Ishikawa (cell line): ENCODE results near the gene KCNG3.

ENCODE experiments used
- EP300 ChIP-seq: IDR thresholded peaks from 2 replicates; pipeline ENCODE4 v1.6.1; 2012; ENCODE audit warnings: borderline replicate concordance
- RAD21 ChIP-seq: IDR thresholded peaks from 2 replicates; pipeline ENCODE4 v1.6.1; 2012; ENCODE audit warnings: low read depth
- TAF1 ChIP-seq: IDR thresholded peaks from 2 replicates; pipeline ENCODE4 v1.6.1; 2012; ENCODE audit warnings: low read depth, mild to moderate bottlenecking
- TCF12 ChIP-seq: IDR thresholded peaks from 2 replicates; pipeline ENCODE4 v1.6.1; 2012; ENCODE audit warnings: low read depth
- TEAD4 ChIP-seq: IDR thresholded peaks from 2 replicates; pipeline ENCODE4 v1.6.1; 2012
- YY1 ChIP-seq: IDR thresholded peaks from 2 replicates; pipeline ENCODE4 v1.6.1; 2012; ENCODE audit warnings: low read depth
- TF ChIP-seq, protein P1 (sequence below): IDR thresholded peaks from 2 replicates; pipeline ENCODE4 v1.6.1; 2012; ENCODE audit warnings: low read depth, mild to moderate bottlenecking
- TF ChIP-seq, protein P2 (sequence below): IDR thresholded peaks from 2 replicates; pipeline ENCODE4 v1.6.1; 2012

DNA sequence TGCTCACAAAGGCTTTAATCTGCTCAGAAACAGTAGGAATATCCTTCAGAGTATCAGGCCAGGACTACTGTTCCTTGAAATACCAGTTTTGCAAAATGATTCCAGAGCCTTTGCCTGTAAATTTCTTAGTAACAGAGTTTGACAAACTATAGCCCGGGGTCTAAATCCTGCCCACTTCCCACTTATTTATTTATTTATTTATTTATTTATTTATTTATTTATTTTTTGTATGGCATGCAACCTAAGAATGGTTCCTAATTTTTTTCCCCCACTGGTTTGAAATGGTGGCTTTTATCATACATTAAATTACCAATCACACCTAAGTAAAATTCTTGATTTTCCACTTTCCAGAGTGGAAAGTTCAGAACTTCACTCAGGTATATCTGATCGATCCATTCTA lies 45.6 kb downstream of the KCNG3 start:
- no peak for TF ChIP-seq TEAD4
- TF ChIP-seq EP300 = no peak
- no peak for TF ChIP-seq RAD21
- TF ChIP-seq TCF12 = no peak
- TF ChIP-seq, protein P1, sequence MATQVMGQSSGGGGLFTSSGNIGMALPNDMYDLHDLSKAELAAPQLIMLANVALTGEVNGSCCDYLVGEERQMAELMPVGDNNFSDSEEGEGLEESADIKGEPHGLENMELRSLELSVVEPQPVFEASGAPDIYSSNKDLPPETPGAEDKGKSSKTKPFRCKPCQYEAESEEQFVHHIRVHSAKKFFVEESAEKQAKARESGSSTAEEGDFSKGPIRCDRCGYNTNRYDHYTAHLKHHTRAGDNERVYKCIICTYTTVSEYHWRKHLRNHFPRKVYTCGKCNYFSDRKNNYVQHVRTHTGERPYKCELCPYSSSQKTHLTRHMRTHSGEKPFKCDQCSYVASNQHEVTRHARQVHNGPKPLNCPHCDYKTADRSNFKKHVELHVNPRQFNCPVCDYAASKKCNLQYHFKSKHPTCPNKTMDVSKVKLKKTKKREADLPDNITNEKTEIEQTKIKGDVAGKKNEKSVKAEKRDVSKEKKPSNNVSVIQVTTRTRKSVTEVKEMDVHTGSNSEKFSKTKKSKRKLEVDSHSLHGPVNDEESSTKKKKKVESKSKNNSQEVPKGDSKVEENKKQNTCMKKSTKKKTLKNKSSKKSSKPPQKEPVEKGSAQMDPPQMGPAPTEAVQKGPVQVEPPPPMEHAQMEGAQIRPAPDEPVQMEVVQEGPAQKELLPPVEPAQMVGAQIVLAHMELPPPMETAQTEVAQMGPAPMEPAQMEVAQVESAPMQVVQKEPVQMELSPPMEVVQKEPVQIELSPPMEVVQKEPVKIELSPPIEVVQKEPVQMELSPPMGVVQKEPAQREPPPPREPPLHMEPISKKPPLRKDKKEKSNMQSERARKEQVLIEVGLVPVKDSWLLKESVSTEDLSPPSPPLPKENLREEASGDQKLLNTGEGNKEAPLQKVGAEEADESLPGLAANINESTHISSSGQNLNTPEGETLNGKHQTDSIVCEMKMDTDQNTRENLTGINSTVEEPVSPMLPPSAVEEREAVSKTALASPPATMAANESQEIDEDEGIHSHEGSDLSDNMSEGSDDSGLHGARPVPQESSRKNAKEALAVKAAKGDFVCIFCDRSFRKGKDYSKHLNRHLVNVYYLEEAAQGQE = no peak
- TF ChIP-seq TAF1 = no peak
- no peak for TF ChIP-seq YY1
- TF ChIP-seq, protein P2, sequence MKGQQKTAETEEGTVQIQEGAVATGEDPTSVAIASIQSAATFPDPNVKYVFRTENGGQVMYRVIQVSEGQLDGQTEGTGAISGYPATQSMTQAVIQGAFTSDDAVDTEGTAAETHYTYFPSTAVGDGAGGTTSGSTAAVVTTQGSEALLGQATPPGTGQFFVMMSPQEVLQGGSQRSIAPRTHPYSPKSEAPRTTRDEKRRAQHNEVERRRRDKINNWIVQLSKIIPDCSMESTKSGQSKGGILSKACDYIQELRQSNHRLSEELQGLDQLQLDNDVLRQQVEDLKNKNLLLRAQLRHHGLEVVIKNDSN = no peak
